ENCODE measurements around the gene CST9.
A peak's percentile ranks its signal among the peaks of the same experiment; 100 is the strongest.
"Not testable (repeated sequence)": the region's sequence is repeated elsewhere in the genome, so short reads cannot be mapped to it uniquely, and the experiment has no call there.

Gene CST9

DNA sequence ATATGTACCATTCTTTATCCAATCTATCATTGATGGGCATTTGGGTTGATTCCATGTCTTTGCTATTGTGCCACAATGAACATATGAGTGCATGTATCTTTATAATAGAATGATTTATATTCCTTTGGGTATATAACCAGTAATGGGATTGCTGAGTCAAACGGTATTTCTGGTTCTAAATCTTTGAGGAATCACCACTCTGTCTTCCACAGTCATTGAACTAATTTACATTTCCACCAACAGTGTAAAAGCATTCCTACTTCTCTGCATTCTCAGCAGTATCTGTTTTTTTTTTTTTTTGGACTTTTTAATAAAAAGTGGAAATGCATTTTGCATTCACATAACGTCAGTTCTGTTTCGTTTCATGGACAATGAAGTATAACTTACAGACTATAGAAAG, 16.7 kb upstream of the CST9 start:
- DNase-seq: not testable (repeated sequence)

DNA sequence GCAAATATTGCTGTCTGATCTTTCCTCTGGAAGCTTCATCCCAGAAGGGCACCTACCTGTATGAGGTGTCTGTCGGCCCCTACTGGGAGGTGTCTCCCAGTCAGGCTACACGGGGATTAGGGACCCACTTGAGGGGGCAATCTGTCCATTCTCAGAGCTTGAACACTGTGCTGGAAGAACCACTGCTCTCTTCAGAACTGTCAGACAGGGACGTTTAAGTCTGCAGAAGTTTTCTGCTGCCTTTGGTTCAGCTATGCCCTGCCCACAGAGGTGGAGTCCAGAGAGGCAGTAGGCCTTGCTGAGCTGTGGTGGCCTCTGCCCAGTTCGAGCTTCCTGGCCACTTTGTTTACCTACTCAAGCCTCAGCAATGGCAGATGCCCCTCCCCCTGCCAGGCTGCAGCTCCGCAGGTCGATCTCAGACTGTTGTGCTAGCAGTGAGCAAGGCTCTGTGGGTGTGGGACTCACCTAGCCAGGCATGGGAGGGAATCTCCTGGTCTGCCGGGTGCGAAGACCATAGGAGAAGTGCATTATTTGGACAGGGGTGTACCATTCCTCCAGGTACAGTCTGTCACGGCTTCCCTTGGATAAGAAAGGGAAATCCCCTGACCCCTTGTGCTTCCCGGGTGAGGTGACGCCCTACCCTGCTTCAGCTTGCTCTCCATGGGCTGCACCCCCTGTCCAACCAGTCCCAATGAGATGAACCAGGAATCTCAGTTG, 15.1 kb upstream of the CST9 start:
- DNase-seq: not testable (repeated sequence)

DNA sequence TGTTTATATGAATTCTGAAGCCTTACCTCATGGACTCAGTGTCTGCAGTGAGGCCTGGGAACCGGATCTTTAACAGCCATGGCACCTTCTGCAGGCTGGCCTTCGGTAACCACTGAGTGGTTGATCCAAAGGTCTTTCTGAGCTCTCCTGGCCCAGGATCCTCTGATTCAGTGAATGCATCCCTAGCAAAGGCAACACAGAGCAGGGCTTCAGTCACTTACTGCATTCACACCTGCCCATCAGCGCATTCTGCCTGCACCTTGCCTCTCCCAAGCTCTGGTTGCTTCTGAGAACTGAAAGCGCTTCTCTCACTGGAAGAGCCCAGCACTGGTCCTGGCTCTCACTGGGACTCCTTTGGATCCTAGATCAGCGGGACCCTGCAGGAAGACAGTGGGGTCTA, 8.4 kb upstream of the CST9 start:
- DNase-seq: no peak

DNA sequence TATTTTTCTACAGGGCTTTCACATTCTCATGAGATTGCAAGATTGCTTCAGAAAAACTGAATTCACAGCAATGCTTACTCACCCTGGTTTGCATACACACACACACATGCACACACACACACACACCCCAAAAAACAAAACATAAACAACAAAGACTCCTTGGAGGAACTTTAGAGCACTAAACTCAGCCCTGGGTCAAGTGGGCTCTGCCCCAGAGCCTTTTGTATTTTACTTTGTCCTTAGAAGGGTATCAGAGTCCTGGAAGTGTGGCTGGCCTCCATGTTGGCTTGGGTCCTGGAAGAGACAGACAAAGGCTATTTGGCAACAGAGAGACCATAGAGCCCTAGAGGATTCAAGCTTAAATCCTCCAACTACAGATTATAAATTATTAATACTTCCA, 8.0 kb upstream of the CST9 start:
- no peak for DNase-seq

DNA sequence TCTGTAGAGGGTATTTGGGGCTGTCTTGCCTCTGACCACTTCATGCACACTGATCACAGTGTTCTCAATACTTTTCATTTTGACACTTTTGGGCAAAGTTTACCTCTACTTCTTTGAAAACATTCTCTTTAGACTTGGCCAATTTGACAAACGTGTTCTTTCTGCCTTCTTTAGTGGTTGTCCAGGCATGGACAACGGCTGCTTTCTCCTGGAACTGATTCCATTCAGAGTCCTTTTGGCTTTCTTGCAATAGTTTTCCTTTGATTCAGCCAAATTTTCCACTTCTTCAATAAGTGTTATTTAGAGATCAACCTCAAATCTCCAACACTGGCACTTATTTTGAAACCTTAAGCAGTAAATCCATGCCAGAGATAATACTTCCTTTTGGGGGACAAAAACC, 6.7 kb upstream of the CST9 start:
- no peak for DNase-seq

DNA sequence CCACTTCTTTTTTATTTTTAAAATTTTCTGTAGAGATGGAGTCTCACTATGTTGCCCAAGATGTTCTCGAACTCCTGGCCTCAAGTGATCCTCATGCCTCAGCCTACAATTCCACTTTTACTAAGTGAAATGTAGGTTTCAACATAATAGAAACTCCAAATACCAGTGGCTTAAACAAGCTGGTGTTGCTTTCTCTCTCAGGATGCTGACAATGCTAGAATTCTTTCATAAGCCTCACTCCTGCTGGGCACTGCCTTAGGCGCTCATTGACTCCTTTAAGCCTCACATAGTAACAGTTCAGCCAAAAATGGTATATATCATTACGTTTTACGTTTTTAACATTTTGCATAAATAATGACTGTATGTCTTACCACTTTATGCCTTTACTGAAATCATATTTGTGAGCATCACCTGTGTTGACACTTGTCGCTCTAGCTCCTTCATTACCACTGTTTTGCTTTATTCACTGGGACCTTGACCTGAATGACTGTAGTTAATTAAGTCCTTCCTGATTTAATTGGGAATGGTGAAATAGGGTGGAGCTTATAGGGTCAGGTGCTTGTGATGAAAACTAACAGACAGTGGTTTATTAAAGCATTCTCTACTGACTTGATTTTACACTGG, 3.9 kb upstream of the CST9 start:
- DNase-seq: no peak

DNA sequence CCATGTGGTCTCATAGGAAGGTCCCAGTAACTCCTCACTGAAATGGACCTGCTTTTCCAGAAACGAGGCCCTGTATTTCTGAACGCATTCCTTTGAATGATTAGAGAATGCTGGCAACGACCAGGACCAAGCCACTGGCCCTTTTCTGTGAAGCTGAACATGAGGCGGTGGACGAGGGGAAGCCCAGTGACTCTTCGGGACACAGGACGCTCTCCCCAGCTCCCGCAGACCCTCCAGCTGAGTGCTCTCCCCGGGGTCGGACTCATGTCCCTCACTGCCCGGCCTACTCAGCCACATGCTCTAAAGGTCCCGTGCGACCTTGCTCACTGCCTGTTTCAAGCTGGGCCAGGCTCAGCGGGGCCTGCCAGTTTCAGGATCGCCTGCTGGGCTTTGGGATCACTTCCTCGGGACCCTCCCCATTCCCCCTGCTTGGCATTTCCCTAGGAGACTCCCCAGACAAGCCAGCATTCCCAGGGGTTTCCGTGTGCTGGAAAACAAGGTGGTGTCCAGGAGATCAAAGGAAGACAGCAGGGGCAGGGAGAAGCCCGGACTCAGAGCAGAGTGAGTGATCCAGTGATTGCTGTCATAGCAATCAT, 2.6 kb upstream of the CST9 start:
- DNase-seq: no peak

DNA sequence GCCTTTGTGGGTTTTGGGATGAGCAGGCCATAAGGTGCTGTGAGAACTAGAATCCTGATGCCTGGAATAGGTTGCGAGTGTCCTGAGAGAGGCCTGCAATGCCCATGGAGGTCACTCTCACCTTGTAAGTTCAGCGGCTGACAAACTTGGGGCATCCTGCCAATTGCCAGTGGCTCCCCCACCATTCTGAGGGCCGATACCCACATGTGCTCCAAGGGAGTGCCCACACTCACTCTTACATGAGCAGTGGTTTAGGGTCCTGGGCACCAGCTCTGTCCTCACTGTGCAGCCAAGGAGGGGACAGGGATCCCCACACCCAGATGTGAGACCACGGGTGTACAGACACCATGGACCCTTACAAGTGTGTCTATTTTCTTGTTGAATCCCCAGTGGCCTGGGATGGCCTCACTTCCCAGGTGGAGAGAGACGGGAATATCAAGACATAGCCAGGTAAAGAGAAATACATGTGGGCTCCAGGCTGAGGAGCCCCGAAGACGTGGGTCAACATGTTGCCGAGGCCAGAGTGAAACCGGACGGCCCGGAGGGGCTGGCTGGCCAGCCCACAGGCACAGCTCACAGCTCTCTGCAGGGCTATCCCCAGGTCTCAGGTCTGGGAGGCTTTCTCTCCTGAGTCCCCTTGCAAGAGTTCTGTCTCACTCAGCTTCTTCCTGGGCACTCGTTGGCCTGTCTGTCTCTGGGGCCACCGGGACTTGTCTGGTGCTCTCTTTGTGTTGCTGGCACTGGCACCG, 2.0 kb upstream of the CST9 start:
- no peak for DNase-seq

DNA sequence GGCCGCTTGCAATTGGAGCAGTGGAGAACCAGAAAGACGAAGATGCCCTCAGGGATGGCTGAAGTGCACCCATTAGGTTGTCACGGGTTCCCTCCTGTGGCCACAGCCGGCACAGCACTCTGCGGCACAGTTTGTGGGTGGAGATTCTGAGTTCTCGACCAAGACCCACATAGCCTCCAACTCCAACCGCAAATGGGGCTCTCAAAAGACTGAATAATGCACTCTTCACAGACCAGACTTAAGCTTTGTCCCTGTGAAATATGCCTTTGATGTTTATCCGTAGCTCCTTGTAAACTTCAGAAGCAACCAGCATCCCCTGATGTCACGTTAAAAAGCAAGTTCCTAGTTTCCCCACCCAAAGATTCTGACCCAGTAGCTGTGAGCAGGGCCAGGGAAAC, 934 bp upstream of the CST9 start:
- DNase-seq: peak; percentile 25

DNA sequence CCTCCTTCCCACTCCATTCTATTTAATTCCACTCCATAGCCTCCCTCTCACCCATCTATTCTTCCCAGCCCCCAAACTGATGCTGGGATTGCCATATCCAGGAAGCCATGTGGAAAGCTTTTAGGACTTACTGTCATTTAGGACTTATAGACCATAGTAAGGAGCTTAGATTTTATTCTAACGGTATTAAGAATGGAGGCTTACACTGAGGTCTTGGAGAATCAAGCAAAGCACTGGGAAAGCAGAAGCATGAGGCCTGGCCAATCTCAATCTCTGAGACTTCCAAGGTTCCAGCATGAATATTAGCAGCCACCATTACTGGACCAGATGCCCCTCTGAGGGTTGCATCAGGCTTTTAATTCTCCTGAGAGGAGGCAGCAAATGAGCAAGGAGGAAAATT, 1.4 kb downstream of the CST9 start:
- DNase-seq: no peak

DNA sequence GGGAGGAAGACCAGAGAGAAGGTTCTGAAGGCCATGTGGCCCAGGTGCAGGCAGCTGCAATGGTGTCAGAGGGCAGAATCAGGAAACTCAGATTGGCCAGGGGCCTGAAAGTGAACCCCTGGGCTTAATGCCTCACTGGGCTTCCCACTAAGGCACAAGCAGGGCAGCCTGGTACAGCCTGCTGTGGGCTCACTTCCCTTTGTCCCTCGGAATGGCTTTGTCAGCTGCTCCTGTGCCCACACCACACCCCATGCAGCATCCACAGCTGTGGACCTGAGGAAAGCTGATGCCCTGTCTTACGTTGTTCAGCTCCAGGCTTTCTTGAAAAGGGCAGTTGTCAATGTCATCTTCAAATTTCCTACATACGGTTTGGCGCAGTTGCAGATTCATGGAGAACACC, 2.4 kb downstream of the CST9 start:
- no peak for DNase-seq

DNA sequence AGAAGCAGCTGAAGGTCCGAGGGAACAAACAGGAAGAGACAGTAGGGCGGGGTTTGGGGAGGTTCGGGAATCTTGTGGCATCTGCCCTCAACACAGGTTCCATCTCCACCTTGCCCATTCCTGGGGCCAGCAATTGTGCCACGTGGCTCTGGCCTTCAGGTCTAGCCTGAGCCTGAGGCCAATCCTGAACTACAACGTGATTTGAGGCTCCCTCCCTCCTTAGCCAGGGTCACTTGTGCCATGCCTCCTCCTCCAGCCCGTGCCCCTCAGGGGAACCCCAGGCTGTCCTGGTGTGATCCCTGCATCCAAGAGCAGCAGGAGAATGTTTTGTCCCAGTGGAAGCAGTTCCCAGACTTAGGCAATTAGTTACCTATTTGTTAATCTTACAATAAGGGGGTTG, 3.0 kb downstream of the CST9 start:
- no peak for DNase-seq

DNA sequence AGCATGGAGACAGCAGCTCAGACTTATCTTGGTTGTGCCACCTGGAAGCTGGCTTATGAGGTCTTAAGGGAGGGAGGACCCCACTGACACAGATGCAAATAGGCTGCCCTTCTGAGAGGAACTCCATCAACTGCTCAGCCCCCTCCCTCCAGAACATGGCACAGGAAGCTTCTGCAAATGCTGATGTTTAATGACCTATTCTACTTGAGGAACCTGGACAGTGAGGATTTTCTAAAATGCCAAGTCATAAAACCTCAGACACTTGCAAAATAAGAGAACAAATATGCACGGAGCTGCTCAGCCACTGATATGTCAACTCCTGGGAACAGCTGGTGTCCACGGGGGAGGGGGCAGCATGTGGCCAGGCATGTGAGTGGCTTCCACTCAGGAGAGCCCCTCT, 3.5 kb downstream of the CST9 start:
- no peak for DNase-seq

DNA sequence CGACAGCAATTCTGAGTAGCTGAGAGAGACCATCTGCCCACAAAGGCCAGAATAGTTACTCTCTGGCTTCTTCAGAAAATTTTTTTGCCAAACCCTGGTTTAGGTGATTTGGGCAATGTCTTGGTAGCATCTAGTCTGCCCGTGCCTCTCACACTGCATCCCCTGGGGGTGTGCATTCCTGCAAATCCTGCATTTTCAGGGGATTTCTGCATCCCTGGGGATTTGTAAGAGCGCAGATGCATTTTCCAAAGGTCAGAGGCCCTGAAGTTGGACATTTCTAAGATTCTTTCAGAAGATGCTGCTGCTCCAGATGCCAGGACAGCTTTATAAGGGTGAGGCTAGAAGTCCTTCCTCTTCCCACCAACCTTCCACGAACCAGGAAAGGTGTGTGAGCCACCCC, 4.0 kb downstream of the CST9 start:
- no peak for DNase-seq

DNA sequence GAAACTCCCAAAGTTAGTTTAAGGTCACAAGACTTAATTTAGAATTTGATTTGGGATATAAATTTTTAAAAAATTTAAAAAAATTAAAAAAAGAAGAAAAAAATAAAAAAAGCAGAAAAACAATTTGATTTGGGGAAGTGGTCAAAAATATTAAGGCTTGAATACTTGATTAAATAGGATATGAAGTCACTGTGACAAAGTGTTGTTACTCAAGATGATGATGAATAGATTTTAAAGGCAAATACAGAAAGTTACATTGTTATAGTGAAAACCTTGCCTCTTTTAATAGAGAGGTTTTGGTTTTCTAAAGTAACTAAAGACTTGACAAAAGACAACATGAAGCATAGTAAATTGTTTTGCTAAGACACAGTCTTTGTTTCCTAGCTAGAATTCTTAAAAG, 7.2 kb downstream of the CST9 start:
- no peak for DNase-seq

DNA sequence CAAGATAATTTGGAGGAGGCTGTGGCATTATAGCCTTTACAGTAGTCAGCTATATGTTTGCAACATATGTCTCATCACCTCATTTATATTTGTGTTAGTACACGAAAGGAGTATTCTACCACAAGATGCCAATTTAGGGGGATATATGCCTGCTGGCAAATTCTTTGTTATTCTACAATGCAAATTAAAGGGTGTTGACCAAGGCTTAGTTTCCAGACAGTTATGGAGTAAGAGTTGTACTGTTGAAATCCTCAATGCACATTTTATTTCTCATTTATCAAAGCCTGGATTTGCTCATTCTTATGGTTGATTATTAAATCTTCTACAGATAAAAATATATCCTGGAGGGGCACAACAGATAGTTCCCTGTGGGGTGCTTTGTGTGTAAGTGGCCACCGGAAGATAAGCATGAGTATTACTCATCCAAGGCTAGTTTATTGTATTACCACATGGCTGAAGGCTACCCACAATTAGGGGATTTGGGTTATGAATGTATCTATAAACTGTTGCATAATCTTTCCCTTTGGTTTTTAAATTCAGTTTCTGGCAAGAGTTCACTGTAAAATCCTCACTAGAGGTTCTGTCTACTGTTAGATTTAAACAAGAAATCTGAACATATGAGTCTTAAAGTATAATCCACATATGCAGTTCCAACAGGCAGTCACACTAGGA, 9.0 kb downstream of the CST9 start:
- no peak for DNase-seq

DNA sequence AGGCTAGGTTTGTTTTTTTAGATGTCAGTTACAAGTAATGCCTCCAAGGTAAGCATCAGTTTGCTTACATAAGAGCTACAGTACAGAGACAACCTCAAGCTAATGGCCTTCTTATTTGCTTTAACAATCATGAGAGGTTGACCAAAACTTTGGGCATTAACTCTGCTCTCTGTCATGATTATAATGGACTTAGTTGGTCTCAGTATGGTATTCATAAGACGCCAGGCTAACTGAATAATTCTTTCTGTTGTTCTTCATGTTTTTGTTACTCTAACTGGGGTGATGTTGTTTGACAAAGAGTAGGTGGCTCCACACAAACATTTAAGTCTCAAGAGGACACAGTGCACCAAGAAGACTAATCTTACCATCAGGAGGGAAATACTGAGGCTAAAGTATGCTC, 9.8 kb downstream of the CST9 start:
- DNase-seq: no peak

DNA sequence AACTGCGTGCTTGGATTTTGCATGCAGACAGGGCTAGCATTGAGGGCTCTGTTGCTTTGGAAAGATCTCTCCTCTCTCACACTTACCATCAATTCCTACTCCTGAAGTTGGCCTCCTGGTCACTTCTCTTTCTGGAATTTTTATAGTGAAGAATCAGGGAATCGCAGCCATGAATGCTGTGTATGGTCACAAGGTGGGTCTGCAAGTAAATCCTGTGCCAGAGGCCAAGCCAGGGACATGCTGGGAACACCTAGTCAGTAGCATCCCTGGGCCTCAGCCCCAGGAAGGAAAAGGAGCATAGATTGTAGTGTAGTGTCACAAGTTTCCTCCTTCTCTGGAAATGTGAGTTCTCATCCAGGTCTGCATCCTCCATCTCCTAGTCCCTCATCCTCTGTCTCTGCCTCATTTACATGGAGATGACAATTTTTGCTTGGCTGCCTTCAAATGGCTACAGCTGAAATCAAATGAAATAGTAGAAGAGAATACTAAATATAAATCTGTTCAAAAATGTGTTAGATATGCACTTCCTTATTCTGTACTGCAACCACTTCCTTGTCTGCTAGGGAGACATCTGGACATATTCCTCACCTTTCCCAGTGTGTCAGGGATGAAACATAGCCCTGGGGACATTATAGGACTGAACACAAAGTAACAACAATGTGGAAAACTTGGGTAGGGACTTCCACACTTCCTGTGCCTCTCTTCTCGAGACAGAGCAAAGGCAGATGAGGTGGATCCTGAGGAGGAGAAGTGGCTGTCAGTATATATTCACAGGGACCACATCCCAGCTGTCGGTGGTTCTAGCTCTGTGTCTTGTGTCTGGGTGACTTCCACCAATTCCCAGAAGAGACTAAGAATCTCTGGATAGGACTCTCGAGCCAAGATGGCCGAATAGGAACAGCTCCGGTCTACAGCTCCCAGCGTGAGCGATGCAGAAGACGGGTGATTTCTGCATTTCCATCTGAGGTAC, 17.0 kb downstream of the CST9 start:
- no peak for DNase-seq

DNA sequence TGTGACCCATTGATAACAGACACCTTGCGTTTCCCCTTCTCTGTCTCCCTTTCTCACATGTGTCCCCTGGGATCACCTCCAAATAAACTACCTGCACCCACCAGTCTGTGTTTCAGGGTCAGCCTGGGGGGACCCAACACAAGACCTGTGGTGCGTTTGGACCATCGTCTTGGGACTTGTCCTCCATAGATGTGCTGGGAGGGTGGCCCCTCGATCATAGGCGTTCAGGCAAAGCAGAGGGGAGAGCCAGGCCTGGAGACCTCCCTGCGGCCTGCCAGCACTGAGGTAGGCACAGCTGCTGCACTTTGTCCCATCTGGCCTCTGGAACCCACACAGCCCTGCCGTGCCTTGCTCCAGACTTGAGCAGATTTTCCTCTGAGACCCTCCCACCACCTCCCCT, 18.1 kb downstream of the CST9 start:
- no peak for DNase-seq

DNA sequence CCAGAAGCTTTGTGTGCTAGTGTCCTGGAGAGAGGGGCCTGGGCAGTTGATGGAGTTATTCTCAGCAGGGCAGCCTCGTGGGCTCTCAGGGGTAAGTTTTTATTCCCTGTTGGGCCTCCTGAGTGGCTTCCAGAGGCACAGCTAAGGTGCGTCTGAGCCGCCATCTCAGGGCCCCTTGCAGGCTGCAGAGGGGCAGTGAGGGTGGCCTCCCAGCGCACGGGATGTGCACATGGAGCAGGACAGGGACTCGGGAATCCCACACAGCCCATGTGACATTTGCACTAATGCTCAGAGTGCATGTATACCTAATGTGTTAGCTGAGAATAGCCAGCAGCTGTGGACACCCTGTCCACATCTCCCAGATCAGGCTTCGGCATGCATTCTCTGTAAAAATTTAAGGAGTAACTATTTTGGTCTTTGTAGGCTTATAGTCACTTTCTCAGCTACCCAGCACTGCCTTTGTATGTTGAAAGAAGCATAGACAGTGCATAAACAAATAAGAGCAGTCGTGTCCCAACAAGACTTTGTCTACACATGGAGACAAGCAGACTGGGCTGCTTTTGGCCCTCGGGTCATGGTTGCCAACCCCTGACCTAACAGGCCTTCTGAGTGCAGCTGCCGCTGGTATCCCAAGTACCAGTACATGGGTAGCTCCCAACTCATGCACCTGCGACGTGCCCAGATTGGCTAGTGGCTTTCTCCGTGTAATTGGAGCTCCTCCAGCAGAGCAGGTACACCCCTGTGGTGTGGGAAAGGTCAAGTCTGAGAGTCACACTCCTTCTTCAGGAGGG, 18.8 kb downstream of the CST9 start:
- DNase-seq: no peak

Data from NCI-H1694 (cell line).